Measurements from ENCODE around the gene ATG2B.
A peak's percentile ranks its signal among the peaks of the same experiment; 100 is the strongest.

The ATG2B gene, protein sequence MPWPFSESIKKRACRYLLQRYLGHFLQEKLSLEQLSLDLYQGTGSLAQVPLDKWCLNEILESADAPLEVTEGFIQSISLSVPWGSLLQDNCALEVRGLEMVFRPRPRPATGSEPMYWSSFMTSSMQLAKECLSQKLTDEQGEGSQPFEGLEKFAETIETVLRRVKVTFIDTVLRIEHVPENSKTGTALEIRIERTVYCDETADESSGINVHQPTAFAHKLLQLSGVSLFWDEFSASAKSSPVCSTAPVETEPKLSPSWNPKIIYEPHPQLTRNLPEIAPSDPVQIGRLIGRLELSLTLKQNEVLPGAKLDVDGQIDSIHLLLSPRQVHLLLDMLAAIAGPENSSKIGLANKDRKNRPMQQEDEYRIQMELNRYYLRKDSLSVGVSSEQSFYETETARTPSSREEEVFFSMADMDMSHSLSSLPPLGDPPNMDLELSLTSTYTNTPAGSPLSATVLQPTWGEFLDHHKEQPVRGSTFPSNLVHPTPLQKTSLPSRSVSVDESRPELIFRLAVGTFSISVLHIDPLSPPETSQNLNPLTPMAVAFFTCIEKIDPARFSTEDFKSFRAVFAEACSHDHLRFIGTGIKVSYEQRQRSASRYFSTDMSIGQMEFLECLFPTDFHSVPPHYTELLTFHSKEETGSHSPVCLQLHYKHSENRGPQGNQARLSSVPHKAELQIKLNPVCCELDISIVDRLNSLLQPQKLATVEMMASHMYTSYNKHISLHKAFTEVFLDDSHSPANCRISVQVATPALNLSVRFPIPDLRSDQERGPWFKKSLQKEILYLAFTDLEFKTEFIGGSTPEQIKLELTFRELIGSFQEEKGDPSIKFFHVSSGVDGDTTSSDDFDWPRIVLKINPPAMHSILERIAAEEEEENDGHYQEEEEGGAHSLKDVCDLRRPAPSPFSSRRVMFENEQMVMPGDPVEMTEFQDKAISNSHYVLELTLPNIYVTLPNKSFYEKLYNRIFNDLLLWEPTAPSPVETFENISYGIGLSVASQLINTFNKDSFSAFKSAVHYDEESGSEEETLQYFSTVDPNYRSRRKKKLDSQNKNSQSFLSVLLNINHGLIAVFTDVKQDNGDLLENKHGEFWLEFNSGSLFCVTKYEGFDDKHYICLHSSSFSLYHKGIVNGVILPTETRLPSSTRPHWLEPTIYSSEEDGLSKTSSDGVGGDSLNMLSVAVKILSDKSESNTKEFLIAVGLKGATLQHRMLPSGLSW (N-terminal part only)

DNA sequence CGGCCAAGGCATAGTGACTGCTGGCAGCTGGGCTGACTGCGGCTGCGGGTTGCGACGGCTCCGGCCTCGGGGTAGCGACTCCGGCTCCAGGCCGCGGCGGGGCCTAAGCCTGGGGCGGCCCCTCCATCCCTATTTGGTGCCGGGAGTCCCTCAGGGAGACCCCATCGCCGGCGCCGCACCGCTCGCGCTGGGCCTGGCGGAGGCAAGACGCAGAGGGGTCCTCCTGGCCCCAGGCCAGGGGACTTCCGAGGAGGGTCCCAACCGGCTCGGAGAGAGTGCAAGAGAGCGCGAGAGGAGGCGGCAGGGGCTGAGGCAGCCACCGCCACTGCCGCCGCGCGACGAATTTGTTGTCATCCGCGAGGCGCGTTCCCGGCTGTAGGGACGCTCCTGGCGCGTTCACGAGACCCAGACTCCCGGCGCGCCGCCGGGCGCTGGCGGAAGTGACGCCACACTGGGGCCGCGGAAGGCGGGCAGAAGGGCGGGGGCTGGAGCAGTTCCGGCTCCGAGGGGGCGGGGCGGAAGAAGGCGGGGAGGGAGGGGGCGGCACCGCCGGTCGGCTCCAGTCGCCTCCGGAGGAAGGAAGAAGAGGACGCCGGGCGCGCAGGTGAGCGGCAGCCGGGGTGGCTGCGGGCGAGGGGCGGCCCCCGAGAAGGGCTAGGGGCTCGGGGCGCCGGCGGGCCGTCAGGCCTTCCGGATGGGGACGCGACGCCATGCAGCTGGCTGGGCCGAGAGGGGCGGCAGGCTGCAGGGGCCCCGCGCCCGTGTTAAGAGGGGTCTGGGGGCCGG lies at the start of gene ATG2B, which contains the start of gene GSKIP:
Gene ATG2B (minus strand): TSS at position 377 of the 786 bp plus-strand sequence. CDS start 365 bp downstream, at position 12.
Gene GSKIP (plus strand): TSS at position 562 of the 786 bp plus-strand sequence. CDS start 18,722 bp downstream, outside the sequence.
- peak; percentile 90 to 95 for DNase-seq (ENCODE audit: low read depth in 2 of 2)

DNA sequence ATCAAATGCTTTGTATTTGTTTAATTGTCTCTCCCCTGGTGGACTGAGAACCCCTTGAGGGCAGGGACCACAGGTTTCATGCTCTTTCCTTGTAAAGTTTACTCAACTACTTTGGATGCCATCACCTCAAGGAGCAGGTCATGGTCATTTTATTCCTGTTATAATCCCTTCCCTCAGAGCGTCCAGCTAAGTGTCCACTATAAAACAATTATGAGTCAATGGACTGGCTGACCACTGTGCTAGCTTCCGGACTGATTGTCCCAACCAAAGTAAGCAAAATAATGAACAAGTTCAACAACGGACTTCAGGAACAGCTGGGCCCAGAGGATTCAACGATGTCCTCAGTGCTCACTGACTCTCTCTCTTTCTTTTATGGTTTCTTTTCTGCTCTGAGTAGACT lies 47.0 kb upstream of the ATG2B start:
- DNase-seq (ENCODE audit: low read depth in 2 of 2), result no peak

DNA sequence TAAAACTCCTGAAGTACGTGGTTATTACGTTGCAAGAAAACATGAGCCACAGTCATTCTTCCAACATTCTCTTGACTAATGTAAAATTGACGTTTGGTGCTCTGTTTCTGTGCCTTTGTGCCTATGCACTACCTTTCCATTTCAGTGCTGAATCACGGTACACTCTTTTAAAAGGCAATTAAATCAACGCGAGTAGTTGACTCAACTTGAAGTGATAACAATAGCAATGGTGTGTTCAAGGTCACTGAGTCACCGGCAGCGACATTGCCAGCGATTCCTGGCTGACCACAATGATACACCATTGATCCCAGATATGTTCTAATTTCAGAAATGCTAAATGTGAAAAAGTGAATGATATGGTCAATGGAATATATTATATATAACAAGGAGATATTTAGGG lies 46.6 kb upstream of the ATG2B start:
- DNase-seq (ENCODE audit: low read depth in 2 of 2), result no peak

DNA sequence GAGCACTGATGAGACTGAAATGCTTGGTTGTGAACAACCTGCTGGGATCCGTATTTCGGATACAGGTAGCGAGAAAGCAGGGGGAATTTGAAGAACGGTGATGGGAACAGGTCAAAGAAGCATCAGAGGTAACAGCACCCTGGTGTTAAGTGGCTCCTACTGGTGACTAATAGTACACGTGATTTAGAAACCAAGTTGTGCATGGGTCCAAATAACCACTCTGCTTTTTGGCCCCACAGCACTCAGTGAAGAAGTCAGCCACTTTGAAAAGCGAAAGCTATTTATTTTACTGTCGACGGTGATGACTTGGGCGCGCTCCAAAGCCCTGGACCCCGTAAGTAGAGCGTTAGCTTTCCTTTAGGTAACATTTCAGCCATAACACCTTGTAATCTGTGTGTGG lies 45.5 kb upstream of the ATG2B start:
- DNase-seq (ENCODE audit: low read depth in 2 of 2), result no peak

DNA sequence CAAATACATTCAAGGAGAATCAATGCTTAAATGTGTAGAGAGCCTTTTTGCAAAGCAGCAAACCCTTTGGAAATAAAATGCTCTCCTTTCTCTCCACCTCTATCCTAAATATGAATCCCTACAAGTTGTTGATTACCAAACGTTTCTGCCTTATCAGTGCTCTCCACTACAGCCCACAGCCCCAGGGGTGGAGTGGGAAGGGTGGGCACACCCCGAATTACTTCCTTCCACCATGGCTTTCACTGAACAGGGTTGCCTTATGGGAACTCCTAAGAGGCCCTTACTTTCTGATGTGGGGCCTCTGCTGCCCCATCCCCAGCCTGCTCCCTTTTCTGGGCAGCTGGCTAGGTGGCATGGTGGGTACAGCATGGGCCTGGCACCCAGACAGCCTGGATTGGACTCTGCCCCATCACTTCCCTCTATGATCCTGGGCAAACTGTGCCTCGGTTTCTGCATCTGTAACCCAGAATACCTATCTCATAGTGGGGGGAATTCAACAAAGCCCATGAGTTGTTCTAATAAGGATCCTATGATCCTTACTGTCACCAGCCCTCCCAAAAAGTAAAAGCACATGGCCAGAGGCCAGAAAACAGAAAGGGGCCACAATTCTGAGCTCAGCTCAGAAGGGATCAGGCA lies 44.9 kb upstream of the ATG2B start:
- DNase-seq (ENCODE audit: low read depth in 2 of 2), result no peak

DNA sequence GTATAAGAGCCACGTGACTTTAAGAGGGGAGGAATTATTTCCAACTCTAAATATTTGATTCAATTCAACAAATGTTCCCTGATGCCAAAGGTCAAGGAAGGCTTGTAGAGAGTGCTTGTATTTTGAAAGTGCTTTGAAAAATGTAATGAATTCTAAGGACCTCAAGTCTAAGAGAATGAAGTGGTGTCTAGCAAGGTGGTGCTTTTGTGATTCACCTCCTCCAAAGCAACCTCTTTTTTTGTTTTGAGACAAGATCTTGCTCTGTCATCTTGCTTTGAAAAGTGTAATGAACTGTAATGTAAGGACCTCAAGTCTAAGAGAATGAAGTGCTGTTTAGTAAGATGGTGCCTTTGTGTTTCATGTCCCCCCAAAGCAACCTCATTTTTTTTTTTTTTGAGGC lies 42.5 kb upstream of the ATG2B start:
- no peak for DNase-seq (ENCODE audit: low read depth in 2 of 2)

DNA sequence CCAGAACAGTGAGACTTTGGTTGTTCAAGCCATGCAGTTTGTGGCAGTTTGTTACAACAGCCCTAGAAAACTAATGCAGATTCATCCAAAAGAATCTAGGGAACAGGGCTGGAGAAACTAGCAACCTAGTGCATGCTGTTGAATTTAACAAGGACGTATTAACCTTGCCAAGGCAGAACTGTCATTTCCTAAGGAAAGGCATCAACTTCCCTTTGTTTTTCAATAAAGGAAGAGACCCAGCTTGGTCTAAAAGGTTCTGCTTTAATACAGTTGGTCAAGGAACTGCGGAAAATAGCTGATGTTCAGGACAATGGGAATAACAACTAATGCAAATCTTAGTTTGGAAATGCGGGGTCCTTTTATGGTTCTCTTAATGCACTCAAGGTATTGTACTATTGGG lies 40.3 kb upstream of the ATG2B start:
- DNase-seq (ENCODE audit: low read depth in 2 of 2), result no peak

DNA sequence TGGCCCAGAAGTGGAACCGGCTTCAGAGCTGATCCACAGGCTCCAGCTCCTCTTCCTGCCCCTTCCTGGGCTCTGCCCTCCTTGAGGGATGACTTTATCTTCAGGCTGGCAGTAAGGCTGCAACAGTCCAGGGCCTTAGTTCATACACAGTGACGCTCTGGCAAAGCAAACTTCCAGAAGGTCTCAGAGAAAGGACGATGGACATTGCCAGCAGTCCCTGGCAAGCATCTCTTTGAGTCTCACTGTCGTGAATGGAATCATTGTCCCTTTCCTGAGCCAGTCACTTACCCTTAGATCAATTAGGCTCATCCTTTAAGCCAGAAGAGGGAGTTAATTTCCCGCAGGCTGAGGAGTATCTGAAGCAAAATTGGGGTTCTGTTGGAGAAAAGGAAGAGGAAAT lies 37.4 kb upstream of the ATG2B start:
- DNase-seq (ENCODE audit: low read depth in 2 of 2), result no peak

DNA sequence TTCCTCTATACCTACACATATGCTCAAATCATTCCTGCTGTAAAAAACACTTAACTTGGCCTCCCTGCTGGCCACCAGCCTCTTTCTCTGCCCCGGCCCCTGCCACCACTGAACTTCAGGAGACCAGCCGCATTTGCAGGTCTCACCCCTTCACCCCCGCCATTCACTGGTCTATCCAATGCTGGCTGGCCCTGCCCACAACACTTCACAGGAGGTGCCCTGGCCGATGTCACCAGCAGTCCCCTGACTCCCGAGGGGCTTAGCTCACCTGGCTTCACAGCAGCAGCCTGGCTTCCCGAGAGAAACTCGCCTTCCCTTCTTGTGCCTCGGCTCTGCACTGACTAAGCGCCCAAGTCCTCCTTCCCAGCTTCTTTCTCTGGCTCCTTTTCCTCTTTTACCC lies 36.3 kb upstream of the ATG2B start:
- DNase-seq (ENCODE audit: low read depth in 2 of 2), result no peak

DNA sequence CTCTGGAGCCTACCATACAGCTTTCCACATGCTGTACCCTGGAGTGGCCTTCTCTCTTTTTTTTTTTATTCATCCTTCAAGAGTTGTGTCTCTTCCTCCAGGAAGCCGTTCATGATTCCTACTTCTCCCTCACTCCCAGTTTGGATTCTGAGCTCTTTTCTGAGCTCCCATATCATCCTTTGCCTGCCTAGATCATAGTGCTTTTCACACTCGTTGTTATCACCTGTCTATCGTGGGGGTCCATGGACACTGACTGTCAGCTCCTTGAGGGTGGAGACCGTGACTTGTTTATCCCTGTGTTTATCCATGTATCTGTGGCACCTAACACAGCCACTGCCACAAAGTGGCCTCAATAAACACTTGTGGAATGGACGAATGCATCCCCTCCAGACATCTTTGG lies 35.8 kb upstream of the ATG2B start:
- no peak for DNase-seq (ENCODE audit: low read depth in 2 of 2)

DNA sequence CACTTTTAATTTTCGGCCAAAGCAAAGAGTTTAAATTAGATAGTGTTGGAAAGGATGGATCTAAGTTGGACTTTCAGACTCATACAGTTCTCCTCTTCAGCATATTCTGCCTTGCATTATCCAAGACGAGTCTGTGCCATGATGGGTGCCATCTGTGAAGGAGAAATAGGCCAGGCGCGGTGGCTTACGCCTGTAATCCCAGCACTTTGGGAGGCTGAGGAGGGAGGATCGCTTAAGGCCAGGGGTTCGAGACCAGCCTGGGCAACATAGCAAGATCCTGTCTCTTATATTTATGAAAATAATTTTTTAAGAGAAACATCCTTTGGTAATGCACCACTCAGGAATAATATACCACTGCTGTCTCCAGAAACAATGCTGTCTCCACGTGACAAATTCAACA lies 35.3 kb upstream of the ATG2B start:
- no peak for DNase-seq (ENCODE audit: low read depth in 2 of 2)

DNA sequence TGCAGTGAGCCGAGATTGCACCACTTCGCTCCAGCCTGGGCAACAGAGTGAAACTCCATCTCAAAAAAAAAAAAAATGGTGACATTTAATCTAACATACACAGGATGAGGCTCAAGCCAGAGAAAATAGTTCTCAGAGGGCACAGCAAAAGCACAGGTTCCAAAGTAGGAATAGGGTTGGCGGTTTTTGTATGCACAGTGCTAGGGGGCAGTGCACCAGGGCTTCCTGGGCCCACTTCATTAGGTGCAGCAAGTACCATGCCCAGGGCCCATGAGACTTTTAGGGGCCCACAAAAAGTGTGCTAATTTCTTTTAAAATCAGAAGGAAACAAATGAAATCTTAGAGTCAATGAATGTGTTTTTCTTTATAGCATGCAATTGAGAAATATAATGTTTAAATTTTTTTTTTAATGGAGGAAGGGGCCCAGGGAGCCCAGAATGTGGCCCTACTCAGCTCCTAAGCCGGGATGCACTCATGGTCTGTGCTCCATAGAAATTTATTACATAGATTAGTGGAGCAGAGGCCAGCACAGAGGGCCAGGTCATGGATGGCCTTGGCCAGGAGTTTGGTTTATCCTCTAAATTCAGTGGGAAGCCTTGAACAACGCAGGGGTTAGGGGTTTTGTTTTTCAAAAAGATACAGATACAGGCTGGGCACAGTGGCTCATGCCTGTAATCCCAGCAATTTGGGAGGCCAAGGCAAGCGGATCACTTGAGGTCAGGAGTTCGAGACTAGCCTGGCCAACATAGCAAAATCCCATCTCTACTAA lies 31.1 kb upstream of the ATG2B start:
- no peak for DNase-seq (ENCODE audit: low read depth in 2 of 2)

DNA sequence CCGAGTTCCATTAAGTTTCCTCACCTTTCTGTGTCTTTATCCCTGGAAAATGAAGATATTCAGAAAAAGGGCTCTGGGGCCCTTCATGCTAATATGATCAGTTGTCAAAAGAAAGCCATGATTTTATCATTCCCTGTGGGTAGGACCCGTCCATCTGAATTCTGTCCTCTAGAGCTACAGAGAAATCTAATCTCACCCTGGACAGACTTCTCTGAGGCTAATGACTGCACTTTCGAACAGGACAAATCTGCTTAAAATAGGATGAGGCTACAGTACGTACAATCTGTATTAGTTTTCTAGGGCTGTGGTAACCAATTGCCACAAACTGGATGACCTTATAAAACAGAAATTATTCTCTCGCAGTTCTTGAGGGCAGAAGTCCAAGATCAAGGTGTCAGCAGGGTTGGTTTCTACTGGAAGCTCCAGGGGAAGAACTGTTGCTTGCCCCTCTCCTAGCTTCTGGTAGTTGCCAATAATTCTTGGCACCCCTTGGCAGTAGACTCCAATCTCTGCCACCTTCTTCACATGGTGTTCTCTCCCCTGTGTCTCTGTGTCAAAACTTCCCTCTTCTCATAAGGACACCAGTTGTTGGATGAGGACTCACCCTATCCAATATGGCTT lies 30.0 kb upstream of the ATG2B start:
- DNase-seq (ENCODE audit: low read depth in 2 of 2), result no peak

DNA sequence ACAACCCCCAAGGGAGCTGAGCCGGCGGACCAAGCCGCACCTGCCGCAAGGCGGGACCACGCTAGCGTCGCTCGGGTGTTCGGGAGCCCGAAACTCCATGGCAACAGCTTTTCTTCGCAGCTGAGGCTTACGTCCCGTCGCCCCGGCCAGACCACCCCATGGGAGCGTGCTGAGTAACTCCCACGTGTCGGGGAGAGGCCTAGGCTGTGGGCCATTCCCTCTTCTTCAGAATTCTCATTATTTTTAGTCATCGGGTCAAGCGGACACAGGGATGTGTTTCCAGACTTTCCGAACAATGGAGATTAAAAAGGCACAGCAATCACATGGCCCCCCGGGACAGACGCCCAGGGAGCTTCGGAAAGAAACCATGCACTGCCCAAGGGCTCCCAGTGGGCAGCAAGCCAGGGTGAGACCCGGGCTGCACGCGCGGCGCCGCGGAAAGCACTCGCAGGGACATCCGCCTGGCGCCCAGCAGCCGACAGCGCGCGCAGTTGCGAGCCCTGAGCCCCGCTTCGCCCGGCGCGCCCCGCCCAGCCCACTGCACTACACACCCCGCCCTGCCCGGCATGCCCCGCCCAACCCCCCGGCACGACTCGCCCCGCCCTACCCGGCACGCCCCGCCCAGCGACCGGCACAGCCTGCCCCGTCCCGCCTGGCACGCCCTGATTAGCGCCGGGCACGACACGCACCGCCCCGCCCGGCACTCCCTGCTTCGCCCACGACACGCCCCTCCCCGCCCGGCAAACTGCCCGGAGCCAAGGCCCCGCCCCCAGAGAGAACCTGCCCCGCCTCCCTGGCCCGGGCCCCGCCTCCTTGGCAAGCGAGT lies 28.4 kb upstream of the ATG2B start:
- DNase-seq (ENCODE audit: low read depth in 2 of 2), result peak; percentile 98 to 99

DNA sequence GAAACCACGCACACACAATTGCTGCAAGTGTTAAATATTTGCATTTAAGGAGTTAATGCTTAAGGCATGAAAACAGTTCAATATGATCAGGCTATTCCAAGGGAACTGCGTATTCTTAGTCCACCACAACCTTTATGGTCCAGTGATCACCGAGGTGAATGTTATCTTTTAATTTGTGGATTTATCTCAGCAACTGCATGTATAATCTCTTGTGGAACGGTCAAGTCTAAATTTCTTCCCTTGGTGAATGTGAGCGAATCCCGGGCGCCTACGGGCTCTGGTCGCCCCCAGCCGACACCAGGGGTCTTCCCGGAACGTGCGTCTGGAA lies 27.8 kb upstream of the ATG2B start:
- DNase-seq (ENCODE audit: low read depth in 2 of 2), result no peak

DNA sequence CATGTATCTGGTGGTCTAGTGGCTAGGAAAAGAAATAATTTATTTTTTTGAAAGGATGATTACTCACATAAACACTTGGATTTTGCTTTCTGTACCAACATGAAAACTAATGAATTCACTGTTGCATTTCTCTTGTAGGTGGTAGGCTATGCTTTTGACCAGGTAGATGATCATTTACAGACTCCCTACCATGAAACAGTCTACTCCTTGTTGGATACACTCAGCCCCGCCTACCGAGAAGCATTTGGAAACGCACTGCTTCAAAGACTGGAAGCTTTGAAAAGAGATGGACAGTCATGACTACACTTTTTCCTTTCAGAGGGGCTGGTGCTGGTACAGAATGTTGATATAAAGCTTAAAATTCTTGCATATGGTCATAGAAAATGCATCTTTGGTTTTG lies 22.2 kb upstream of the ATG2B start:
- no peak for DNase-seq (ENCODE audit: low read depth in 2 of 2)

DNA sequence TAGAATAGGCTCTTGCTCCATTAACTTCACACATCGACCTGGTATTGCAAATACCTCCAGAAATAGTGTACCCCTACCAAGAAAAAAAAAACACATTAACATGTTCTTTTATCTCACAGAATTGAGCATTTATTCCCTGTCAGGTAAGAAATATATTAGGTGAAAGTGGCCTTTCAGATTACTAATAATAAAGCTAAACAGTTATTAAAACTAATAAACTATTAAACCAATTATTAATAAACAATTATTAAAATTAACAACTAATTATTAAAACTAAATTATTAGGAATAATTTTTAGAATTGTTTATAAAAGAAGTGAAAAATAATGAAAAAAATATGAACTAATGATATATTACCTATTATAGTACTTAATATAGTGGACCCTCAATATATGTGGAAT lies 21.6 kb upstream of the ATG2B start:
- no peak for DNase-seq (ENCODE audit: low read depth in 2 of 2)

DNA sequence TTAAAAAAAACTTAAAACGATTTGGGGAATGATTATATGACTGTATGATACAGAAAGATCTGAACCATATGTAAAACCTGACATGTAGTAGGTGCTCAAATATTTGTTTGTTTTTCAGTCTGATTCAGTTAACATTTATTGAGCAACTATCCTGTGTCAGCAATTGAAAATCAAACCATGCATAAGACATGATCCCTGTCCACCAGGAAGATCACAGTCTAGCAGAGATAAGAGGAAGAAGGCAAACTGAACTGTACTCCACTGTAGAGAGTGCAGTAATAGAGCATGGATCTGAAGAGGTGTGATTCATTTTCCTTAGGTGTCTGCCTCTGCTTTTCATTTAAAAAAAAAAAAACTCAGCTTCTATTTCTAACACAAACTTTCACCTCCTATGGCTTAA lies 20.9 kb upstream of the ATG2B start:
- DNase-seq (ENCODE audit: low read depth in 2 of 2), result no peak

DNA sequence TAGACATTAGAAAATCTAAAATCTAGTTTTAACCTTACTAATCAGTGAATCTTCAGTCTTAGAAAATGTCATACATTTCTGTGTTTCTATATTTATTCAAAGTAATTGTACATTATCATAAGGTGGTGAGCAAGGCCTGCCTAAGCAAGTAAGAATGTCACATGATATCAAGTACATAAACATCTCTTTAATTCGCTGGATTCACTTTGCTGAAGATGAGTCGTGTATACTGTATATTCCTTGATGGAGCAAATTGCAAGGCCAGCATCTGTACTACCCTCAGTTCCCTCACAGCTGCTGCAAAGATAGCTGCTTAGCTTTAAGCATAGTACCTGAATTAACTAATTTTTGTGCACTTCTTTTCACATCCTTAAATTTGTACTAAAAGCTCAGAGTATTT lies 20.3 kb upstream of the ATG2B start:
- no peak for DNase-seq (ENCODE audit: low read depth in 2 of 2)
